GM18867 (cell line): ENCODE data around the gene NUDT22.

Source experiments
- ATAC-seq: cut with Tn5 transposase; IDR thresholded peaks from one replicate; pipeline ENCODE4 v1.9.1; 2021; ENCODE audit warnings: mild to moderate bottlenecking, moderate library complexity; ENCODE audit not compliant: unreplicated experiment

The NUDT22 gene

GRCh38 chr11:64206457-64207255, 19.4 kb upstream of the NUDT22 start, which contains the start of gene FERMT3:
FERMT3 (plus strand) TSS chr11:64206721; CDS start chr11:64207365, 644 bp downstream.
- ATAC-seq = peak; percentile 41

DNA sequence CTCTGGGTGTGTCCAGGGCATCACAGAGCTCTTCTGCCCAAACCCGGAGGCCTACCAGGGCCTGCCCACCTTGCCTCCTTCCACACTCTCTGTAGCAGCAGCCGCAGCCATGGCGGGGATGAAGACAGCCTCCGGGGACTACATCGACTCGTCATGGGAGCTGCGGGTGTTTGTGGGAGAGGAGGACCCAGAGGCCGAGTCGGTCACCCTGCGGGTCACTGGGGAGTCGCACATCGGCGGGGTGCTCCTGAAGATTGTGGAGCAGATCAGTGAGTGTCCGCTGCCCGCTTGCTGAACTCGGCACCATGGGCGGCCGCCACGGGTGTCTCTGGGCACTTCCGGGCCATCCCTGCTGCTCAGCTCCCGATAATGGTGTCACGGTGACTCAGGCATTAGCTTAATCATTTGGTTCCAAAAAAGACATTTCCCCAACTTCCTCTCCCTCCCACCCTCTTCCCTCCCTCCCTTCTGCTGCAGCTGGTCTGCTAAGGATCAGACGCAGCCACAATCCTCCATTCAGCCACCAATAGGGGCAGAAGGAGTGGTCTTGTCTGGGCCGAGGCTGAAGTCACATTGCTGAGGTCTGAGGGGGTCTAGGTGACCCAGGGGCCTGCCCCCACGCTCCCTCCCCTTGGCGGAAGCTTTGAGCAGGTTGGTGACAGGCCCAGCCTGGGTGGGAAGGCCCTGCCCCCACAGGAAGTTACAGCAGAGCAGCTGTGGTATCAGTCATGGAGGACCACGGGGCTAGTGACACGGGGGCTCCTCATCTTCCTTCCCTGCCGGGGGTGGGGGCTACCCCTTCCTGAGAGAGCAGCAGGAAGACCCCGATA, 18.6 kb upstream of the NUDT22 start:
- peak; percentile 54 for ATAC-seq

DNA sequence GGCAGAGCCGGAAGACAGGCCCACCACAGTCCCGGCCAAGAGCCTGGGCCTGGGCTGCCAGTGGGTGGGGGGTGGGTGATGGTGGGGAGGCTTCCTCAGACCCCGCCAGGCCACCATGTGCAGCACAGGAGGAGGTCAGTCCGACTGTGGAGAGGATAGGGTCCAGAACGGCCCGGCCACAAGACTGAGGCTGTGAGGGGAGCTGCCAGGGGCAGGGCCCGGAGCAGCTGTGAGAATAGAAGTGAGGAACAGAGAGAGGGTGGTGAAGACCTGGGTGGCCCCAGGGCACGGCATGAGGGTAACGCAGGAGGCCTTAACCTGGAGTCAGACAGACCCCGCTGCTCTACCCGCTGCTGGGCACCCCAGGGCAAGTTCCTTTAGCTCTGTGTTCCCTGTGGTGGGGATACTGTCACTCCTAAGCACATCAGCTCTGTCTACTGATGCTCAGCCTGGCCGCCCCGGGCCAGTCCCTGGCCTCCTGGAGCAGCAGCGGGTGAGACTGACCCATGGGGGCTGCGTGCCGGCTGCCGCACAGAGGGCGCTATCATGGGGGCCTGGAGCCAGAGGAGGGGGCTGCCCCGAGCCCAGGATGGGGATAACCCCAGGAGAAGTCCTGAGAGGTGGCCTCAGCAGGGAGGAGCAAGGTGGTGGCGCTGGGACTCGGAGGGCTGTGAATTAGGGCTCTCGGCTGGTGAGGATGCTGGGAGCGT, 17.8 kb upstream of the NUDT22 start:
- no peak for ATAC-seq

- ATAC-seq = no peak
Measured at GRCh38 chr11:64208796-64209562, 17.1 kb upstream of the NUDT22 start.

GRCh38 chr11:64209563-64209843, 16.6 kb upstream of the NUDT22 start:
- ATAC-seq = no peak

- no peak for ATAC-seq
Measured at GRCh38 chr11:64210301-64211020, 15.6 kb upstream of the NUDT22 start.

DNA sequence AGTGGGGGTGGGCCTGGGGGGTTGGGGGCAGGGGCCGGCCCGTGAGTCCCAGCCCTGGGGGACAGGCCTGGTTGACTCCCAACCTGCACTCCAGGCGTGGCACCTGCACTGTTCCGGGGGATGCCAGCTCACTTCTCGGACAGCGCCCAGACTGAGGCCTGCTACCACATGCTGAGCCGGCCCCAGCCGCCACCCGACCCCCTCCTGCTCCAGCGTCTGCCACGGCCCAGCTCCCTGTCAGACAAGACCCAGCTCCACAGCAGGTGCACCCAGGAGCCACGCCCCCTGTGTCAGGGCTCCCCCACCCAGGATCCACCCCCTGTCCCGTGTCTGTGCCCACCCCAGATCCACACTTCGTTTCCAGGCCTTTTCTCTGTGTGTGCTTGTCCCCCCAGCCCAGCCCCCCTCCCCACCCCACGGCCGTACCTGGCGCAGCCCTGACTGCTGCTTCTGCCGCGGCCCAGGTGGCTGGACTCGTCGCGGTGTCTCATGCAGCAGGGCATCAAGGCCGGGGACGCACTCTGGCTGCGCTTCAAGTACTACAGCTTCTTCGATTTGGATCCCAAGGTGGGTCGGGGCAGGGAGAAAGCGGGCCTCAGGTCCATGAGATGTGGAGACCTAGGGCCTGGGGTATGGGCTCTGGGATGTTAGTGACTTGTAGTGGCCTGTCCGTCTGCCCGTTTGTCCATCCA, 14.7 kb upstream of the NUDT22 start:
- no peak for ATAC-seq

DNA sequence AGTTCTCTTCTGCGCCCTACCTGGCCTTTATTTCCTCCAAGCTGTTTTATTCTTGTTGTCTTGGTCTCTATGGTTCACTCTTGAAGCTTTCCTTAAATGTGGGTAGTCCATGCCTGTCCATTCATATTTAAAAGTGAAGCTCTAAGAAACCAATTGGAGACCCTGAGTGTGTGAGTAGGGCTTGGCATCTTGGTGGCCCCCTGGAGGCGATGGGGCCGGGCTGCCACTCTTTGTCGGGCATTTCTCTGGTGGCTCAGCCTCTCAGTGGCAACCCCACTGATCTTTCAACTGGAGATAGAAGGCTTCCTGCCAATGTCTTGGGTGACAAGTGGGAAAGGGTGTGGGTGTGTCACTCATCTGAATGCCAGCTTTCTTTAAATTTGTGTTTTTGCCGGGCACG, 9.2 kb upstream of the NUDT22 start:
- no peak for ATAC-seq

GRCh38 chr11:64218628-64219353, 7.3 kb upstream of the NUDT22 start:
- ATAC-seq = no peak

DNA sequence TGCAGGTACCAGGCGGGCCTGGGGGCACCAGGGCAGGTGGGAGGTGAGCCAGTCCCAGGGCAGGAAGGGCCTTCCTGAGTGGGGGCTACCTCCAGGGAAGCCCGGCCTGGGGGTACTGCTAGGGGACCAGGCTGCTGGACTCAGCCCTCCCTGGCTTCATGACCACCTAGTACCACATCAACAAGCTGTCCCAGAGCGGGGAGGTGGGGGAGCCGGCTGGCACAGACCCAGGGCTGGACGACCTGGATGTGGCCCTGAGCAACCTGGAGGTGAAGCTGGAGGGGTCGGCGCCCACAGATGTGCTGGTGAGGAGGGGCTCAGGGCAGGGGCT, 6.8 kb upstream of the NUDT22 start:
- ATAC-seq = no peak

DNA sequence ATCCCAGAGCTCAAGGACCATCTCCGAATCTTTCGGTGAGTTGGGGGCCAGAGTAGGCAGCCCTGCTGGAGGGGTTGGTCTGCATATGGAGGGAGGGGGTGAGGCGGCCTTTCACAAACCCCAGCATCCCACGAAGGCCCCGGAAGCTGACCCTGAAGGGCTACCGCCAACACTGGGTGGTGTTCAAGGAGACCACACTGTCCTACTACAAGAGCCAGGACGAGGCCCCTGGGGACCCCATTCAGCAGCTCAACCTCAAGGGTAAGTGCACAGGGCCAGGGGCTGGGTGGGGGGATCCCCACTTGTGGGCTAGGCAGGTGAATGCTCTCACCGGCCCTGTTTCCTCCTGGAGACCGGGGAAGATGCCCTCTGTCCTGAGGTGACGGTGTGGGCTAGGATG, 6.3 kb upstream of the NUDT22 start:
- ATAC-seq = no peak

DNA sequence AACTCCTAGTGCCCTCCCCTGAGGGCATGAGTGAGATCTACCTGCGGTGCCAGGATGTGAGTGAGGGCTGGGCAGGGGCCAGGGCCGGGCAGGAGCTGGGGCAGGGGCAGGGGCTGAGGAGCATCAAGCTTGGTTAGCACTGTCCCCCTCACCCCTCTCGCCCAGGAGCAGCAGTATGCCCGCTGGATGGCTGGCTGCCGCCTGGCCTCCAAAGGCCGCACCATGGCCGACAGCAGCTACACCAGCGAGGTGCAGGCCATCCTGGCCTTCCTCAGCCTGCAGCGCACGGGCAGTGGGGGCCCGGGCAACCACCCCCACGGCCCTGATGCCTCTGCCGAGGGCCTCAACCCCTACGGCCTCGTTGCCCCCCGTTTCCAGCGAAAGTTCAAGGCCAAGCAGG, 5.8 kb upstream of the NUDT22 start:
- ATAC-seq = no peak

DNA sequence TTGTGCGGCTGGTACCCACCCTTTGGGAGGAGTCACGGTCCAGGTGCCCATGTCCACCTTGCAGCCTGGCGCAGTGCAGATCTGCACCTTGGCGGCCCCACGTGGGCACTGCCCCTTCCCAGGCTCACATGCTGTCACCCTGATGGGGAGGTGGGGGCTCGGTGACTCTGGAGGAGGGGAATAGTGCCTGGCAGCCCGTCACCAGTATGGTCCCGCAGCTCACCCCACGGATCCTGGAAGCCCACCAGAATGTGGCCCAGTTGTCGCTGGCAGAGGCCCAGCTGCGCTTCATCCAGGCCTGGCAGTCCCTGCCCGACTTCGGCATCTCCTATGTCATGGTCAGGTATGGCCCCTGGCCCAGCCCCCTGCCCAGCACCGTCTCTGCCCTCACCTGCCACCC, 5.3 kb upstream of the NUDT22 start:
- ATAC-seq = no peak

DNA sequence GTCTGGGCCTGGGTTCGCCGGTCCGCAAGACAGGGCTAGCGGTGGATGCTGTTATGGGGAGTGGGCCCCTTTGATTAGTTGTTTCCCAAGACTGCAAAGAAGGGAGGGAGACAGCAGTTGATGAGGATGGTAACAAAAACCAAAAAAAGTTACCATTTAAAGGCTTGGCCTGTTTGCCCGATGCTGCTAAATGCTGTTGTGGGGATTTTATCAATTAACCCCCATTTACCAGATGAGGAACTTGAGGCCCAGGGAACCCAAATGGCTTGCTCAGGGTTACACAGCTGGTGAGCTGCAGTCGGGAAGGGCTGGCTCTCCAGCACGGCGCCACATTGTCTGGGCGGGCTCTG, 3.4 kb upstream of the NUDT22 start:
- no peak for ATAC-seq

- ATAC-seq = no peak
Measured at GRCh38 chr11:64223001-64223651, 2.9 kb upstream of the NUDT22 start.

DNA sequence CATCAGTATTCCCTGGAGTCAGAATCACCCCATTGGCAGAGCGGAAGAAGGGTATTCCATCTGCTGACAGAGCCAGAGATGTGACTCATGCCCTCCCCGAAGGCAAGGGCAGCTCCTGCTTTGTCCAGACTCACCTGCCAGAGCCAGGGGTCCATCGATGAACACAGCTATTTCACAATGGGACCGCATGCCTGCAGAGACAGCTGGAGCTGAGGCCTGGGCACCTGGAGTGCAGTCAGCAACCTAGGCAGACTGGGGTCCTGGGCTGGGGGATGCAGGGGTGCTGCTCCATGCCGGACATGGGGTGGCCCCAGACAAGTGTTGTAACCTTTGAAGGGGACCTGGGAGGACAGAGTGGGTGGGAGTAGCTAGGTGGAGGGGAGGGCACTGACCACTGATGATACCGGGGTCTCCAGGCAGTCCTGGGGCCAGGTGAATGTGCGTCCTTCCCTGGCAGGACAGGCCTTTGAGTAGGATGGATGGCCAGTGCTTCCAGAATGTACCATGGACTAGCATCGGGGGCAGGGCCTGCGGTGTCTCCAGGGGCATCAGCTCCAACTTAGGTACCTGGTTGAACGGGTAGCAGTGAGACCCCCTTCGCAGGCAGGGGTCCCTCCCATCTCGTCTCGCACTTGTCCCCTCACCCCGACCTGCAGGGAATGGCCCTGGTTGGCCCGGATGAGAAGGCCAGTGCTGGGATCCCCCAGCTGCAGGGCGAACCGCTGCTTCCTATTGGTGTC, 1.8 kb upstream of the NUDT22 start:
- no peak for ATAC-seq

DNA sequence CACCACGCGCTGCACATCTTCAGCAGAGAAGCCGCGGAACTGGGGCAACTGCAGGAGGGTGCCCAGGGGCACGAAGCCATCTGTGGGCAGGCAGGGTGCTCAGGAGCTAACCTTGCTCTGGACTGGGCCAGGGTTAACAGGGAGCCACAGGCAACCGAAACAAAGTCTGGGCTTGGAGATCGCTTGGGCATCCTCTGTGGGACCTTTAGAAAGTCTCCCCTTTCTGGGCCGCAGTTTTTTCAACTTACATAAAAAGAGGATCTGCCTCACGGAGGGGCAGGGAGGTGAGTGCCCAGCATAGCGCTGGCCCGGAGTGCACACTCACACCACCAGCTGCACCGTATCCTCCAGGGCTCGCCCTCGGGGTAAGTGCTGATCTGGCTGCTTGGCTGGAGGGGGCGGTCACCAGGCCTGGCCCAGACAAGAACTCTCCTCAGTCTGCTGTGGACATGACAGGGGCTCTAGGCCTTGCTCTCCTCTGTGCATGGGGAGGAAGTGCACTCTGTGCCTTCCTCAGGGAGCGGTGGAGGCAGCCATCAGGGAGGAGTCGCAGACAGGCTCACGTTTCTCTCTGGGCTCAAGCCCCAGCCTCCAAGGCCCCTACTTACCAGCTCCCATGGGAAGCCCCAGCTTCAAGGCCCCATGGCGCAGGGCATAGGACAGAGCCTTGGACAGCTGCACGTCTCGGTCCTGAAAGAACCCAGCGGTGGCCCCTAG, 1.0 kb upstream of the NUDT22 start:
- ATAC-seq = no peak
